OCI-LY1 (cell line): ENCODE data around the gene FILIP1.

Source experiments
- H2AFZ ChIP-seq: fragments of 200-600 bp; sonication (generic), shearing (Covaris generic); 2 replicates; pipeline ENCODE4 v1.6.0; 2014; ENCODE audit warnings: antibody characterized with exemption, mild to moderate bottlenecking, low read length
- H3F3A ChIP-seq: fragments of 200-600 bp; sonication (generic), shearing (Covaris generic); 2 replicates; pipeline ENCODE4 v1.6.0; 2014; ENCODE audit warnings: mild to moderate bottlenecking, antibody characterized with exemption, low read length, moderate library complexity; ENCODE audit not compliant: insufficient read depth
- H3K27ac ChIP-seq: fragments of 200-600 bp; sonication (generic); 2 replicates; pipeline ENCODE4 v1.5.1; 2014; ENCODE audit warnings: low read length, mixed run types, mild to moderate bottlenecking, low read depth; ENCODE audit not compliant: poor library complexity, severe bottlenecking
- H3K27me3 ChIP-seq: fragments of 200-600 bp; sonication (generic); 2 replicates; pipeline ENCODE4 v1.6.0; 2014; ENCODE audit warnings: antibody characterized with exemption, mild to moderate bottlenecking, low read length, moderate library complexity; ENCODE audit not compliant: insufficient read depth
- H3K36me3 ChIP-seq: fragments of 200-600 bp; sonication (generic); 2 replicates; pipeline ENCODE4 v1.6.1; 2014; ENCODE audit warnings: mild to moderate bottlenecking, antibody characterized with exemption, low read length, moderate library complexity, mixed read lengths; ENCODE audit not compliant: insufficient read depth
- H3K4me1 ChIP-seq: fragments of 200-600 bp; sonication (generic); 2 replicates; pipeline ENCODE4 v1.5.1; 2014; ENCODE audit warnings: mild to moderate bottlenecking, low read length, moderate library complexity; ENCODE audit not compliant: insufficient read depth, severe bottlenecking
- H3K4me2 ChIP-seq: fragments of 200-600 bp; sonication (generic), shearing (Covaris generic); 2 replicates; pipeline ENCODE4 v1.6.1; 2014; ENCODE audit warnings: low read length
- H3K4me3 ChIP-seq: fragments of 200-600 bp; sonication (generic); 2 replicates; pipeline ENCODE4 v1.5.1; 2014; ENCODE audit warnings: low read length, low read depth, mild to moderate bottlenecking, mixed read lengths; ENCODE audit not compliant: poor library complexity, severe bottlenecking
- H3K79me2 ChIP-seq: fragments of 200-600 bp; shearing (Covaris generic); 2 replicates; pipeline ENCODE4 v1.6.1; 2016; ENCODE audit warnings: mixed run types, low read length, mixed read lengths; ENCODE audit not compliant: insufficient read depth
- H3K9ac ChIP-seq: fragments of 200-600 bp; sonication (generic), shearing (Covaris generic); 2 replicates; pipeline ENCODE4 v1.6.1; 2014; ENCODE audit warnings: mild to moderate bottlenecking, low read length, mixed read lengths
- H3K9me2 ChIP-seq: fragments of 200-600 bp; sonication (generic), shearing (Covaris generic); 2 replicates; pipeline ENCODE4 v1.6.1; 2014; ENCODE audit warnings: low read depth, mild to moderate bottlenecking, low read length, mixed read lengths
- H3K9me3 ChIP-seq: fragments of 200-600 bp; shearing (Covaris generic); 2 replicates; pipeline ENCODE4 v1.6.1; 2014; ENCODE audit warnings: low read length, mixed read lengths
- H4K20me1 ChIP-seq: fragments of 200-600 bp; sonication (generic), shearing (Covaris generic); 2 replicates; pipeline ENCODE4 v1.6.0; 2016; ENCODE audit warnings: mild to moderate bottlenecking, low read length; ENCODE audit not compliant: insufficient read depth
- CTCF ChIP-seq: fragments of 200-600 bp; sonication (generic), shearing (Covaris generic); IDR thresholded peaks from 2 replicates; pipeline ENCODE4 v1.5.1; 2017; ENCODE audit warnings: mild to moderate bottlenecking, antibody characterized with exemption, low read length, moderate library complexity, mixed read lengths
- EZH2 ChIP-seq: fragments of 200-600 bp; sonication (generic), shearing (Covaris generic); IDR thresholded peaks from 2 replicates; pipeline ENCODE4 v1.8.0; 2017; ENCODE audit warnings: borderline replicate concordance, mixed run types, mild to moderate bottlenecking, antibody characterized with exemption, low read length, moderate library complexity, mixed read lengths

FILIP1 gene

GRCh38 chr6:75409928-75410327, 83.7 kb downstream of the FILIP1 start:
- Histone ChIP-seq H3K9me2 (no peaks in the 10 kb centered on the region), H3F3A (no peaks in the 10 kb centered on the region), H3K27ac (no peak overlapping the region), H2AFZ (no peak overlapping the region), H3K4me2 (no peak overlapping the region), H3K27me3 (no peaks in the 10 kb centered on the region), H4K20me1 (no peaks in the 10 kb centered on the region; the same call in 1 of the 2 replicates), H3K9ac (no peak overlapping the region), H3K36me3 (no peaks in the 10 kb centered on the region), H3K4me3 (no peak overlapping the region), H3K79me2 (no peaks in the 10 kb centered on the region), H3K9me3 (no peaks in the 10 kb centered on the region), H3K4me1 (no peaks in the 10 kb centered on the region)
- no peak for TF ChIP-seq CTCF
- no peak for TF ChIP-seq EZH2

- H3K9me2 ChIP-seq = no peaks in the 10 kb centered on the region
- H3K4me1 ChIP-seq = no peaks in the 10 kb centered on the region
- TF ChIP-seq CTCF (no peak), EZH2 (no peak)
- H3K36me3 ChIP-seq = no peaks in the 10 kb centered on the region
- H2AFZ ChIP-seq = no peak overlapping the region
- no peaks in the 10 kb centered on the region for H3F3A ChIP-seq
- no peak overlapping the region for H3K4me2 ChIP-seq
- no peak overlapping the region for H3K9ac ChIP-seq
- no peaks in the 10 kb centered on the region for H3K79me2 ChIP-seq
- H3K27me3 ChIP-seq = no peaks in the 10 kb centered on the region
- H3K4me3 ChIP-seq = no peak overlapping the region
- H4K20me1 ChIP-seq = no peaks in the 10 kb centered on the region; the same call in 1 of the 2 replicates
- no peaks in the 10 kb centered on the region for H3K9me3 ChIP-seq
- H3K27ac ChIP-seq = no peak overlapping the region
Observed at GRCh38 chr6:75409286-75409685, 84.3 kb downstream of the FILIP1 start.

- Histone ChIP-seq H3K4me2 (no peak overlapping the region), H3K36me3 (no peaks in the 10 kb centered on the region), H3K79me2 (no peaks in the 10 kb centered on the region), H3K9me2 (no peaks in the 10 kb centered on the region), H3K9ac (no peak overlapping the region), H3K4me1 (no peaks in the 10 kb centered on the region), H3K4me3 (no peak overlapping the region), H3K9me3 (no peaks in the 10 kb centered on the region), H3K27ac (no peak overlapping the region), H3K27me3 (no peaks in the 10 kb centered on the region), H4K20me1 (no peaks in the 10 kb centered on the region), H3F3A (no peaks in the 10 kb centered on the region), H2AFZ (no peak overlapping the region)
- TF ChIP-seq EZH2 (no peak), CTCF (no peak)
Observed at GRCh38 chr6:75403563-75404080, 90.0 kb downstream of the FILIP1 start.
